ENCODE data around the gene KCNQ1.

KCNQ1 gene

GRCh38 chr11:2737866-2738265 lies 293.1 kb downstream of the KCNQ1 start:
- no peak for DNase-seq

GRCh38 chr11:2738551-2739431 lies 294.0 kb downstream of the KCNQ1 start:
- DNase-seq = no peak

GRCh38 chr11:2739531-2740274 lies 294.9 kb downstream of the KCNQ1 start:
- no peak for DNase-seq

GRCh38 chr11:2740275-2740940 lies 295.6 kb downstream of the KCNQ1 start:
- no peak for DNase-seq

GRCh38 chr11:2741006-2741376 lies 296.2 kb downstream of the KCNQ1 start:
- DNase-seq = no peak

GRCh38 chr11:2741377-2742131 lies 296.7 kb downstream of the KCNQ1 start:
- DNase-seq = no peak

GRCh38 chr11:2742201-2742600 lies 297.4 kb downstream of the KCNQ1 start:
- no peak for DNase-seq

- DNase-seq = no peak
Measured at GRCh38 chr11:2742611-2743426, 298.0 kb downstream of the KCNQ1 start.

- no peak for DNase-seq
Measured at GRCh38 chr11:2743427-2744110, 298.8 kb downstream of the KCNQ1 start.

GRCh38 chr11:2744166-2744565 lies 299.4 kb downstream of the KCNQ1 start:
- DNase-seq = no peak

GRCh38 chr11:2745511-2745910 lies 300.7 kb downstream of the KCNQ1 start:
- DNase-seq = no peak

GRCh38 chr11:2746401-2747247 lies 301.8 kb downstream of the KCNQ1 start:
- no peak for DNase-seq

- no peak for DNase-seq
Measured at GRCh38 chr11:2747248-2748027, 302.6 kb downstream of the KCNQ1 start.

- no peak for DNase-seq
Measured at GRCh38 chr11:2748061-2748813, 303.4 kb downstream of the KCNQ1 start.

- no peak for DNase-seq
Measured at GRCh38 chr11:2748814-2749554, 304.2 kb downstream of the KCNQ1 start.

- DNase-seq = no peak
Measured at GRCh38 chr11:2750101-2750681, 305.4 kb downstream of the KCNQ1 start.

GRCh38 chr11:2750682-2751522 lies 306.1 kb downstream of the KCNQ1 start:
- DNase-seq = no peak

Data from stimulated activated CD4-positive, alpha-beta T cell treated with anti-CD3 and anti-CD28 coated beads, Interleukin-1b, Interleukin-23, amount 100 ng/mL, for 48 hours (primary cell).